Astrocyte of the hippocampus (primary cell): ENCODE measurements around the gene COLEC12.
A peak's percentile ranks its signal among the peaks of the same experiment; 100 is the strongest.

Experiments
- DNase-seq: peaks from one replicate; pipeline ENCODE4 v3.0.0; 2011; ENCODE audit warnings: low read depth, low spot score

The COLEC12 gene

GRCh38 chr18:362311-363290 is 137.9 kb downstream of the COLEC12 start:
- DNase-seq: peak; percentile 62

GRCh38 chr18:361941-362310 is 138.6 kb downstream of the COLEC12 start:
- DNase-seq: peak; percentile 75

- DNase-seq: no peak
Measured at GRCh38 chr18:361100-361732, 139.3 kb downstream of the COLEC12 start.

GRCh38 chr18:360676-361075 is 139.8 kb downstream of the COLEC12 start:
- no peak for DNase-seq

DNA sequence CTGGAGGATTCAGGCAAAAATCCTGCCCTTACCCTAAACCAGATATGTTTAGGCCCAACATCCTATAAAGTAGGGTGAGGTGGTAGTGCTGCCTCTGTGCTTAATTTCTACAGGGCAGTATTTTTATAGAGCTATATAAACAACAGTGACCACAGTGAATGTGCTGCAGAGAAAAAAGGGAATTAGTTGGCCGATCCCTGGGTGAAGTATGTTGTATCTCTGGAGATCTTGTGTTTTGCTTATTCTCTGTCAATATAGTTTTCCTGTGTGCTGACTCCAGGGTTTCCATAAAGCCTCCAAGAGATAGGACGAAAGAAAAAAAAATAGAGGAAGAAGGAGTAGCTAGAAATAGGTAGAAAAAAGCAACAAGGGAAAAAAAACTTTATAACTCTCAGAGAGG is 143.7 kb downstream of the COLEC12 start:
- DNase-seq: no peak

DNA sequence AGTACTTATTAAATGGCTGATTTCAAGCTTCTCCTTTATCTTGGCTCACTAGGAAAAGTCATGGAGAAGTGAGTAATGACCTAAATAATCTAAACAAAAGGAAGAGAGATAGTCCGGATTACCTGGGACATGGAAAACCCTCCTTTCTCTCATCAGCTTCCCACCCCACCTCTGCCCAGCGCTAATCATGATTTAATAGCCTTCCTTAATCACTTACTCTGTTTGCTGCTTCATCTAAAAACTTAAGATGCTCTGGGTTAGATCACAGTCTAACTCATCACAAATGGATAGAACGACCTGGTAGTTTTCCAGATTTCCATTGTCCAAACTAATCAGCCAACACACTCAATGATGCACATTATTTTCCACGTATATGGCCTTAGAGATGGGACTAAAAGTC is 144.8 kb downstream of the COLEC12 start:
- DNase-seq: no peak

DNA sequence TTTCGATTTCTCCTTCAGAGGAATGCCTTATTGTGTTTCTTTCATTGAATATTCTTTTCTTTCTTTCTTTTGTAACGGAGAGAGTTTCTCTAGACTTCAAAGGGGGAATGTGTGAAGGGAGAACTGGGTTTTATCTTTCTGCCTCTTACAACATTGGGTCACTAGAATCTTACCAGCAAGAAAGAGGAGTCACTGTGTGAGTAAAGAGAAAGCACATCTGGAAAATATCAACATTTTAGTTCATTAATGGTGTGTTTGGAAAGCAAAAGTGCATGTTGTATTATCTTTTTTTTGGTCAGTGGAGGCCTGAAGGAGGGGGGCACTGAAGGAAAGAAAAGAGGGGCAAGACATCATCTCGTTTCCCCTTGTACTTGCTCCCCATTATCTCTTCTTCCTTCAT is 146.0 kb downstream of the COLEC12 start:
- DNase-seq: no peak

- no peak for DNase-seq
Measured at GRCh38 chr18:354003-354402, 146.5 kb downstream of the COLEC12 start.

- DNase-seq: no peak
Measured at GRCh38 chr18:352438-352837, 148.1 kb downstream of the COLEC12 start.

DNA sequence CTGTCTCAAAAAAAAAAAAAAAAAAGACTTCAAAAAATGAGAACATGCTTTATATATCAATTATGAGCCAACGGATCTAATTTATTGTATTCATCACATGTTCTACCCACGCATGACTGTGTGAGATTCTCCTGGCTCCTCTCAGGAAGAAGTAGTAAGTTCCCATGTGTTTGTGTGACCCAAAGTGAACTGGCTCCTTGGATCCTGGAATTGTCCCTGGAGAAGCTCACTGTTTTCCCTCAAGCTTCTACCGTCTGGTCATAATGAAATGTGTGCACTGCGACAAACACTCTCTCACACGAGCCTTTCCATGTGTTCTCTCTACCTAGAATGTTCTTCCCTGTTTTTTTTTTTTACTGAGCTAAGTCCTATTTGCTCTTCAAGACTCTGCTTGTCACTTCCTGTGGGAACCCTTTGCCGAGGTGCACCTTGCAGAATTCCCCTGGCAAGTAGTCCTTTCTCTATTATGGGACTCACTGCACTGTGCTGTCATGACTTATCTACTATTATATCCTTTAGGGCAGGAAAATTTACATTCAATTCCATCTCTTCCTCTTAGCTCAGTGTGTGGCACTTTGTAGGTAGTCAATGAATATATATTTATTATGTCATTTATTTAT is 149.4 kb downstream of the COLEC12 start:
- DNase-seq: no peak

DNA sequence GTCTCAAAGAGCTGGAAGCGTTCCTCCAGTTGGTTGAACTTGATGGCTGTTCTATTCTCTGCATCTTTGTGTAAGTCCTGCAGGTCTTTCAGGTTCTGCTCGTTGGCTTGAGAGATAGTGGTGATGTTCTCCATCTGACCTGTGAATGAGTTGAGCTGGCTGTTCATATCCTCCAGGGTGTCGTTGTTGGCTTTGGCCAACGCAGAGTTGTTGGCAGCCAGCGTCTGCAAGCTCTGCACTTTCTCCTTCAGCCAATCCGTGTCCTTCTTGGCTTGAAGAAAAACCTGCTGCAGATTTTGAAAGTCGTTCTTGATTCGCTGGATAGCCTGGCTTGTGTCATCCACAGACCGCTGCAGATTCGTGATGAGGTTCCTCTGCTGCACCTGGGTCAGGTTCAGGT is 153.9 kb downstream of the COLEC12 start:
- no peak for DNase-seq

- DNase-seq: no peak
Measured at GRCh38 chr18:341102-341501, 159.4 kb downstream of the COLEC12 start.

DNA sequence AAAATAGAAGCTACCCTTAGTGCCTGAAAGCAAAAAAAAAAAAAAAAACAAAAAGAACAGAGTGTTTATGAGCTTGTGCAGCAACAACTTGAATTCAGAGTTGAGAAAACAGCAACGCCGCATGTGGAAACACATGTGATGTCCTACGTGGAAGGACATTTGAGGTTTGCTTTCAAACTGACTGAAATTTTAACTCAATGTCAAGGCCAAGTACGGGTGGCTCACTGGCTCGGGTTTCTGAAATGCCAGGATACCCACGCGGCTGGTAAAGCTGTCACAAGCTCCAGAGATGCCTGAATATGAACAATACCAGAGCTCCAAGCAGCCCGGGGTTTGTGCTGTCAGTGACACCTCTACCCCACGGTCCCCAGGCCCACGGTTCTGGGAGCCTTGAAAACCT is 160.5 kb downstream of the COLEC12 start:
- no peak for DNase-seq

DNA sequence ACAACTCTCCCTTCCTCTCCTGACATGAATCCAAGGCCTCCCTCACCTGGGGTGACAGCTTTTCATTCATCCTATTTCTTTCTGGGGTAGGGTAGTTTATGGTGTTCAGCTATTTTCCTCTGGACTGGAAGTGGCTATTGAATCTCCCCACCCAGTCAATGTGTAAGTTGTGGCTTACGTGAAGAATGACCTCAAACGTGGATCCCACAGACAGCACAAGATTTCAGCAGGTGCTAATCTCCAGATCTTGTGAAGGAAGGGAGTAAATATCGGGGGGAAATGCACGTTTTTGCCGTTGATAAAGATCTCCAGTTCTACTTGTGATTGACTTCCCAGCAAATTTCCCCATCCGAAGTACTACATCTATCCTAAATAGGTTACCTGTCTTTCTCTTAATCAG is 161.3 kb downstream of the COLEC12 start:
- no peak for DNase-seq

DNA sequence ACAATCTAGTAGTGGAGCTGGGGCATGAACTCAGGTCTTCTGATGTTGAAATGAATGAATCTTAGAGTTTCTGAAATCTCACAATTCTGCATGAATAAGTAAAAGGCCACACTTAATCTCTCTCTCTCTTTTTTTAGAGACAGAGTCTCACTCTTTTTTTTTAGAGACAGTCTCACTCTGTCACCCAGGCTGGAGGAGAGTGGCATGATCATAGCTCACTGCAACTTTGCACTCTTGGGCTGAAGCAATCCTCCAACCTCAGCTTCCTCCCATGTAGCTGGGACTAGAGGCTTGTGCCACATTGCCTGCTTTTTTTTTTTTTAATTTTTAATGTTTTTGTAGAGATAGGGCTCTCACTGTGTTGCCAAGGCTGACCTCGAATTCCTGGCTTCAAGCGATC is 163.8 kb downstream of the COLEC12 start:
- no peak for DNase-seq

DNA sequence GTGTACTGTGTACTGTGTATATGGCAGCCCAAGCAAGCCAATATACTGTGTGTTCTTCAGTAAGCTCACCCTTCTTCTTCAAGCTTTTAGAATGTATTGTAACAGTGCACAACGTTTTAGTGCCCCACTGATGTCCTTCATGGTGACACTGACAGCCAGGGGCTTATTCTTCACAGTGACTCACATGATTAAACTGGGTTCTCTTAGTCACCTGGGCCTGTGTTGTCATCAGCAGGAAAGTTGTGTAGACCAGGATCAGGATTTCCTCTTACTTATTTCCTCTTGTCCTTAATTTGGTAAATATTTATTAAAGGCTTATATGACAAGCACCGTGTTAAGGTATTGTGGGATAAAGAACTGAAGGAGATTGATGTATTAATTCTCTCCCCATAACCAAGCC is 164.8 kb downstream of the COLEC12 start:
- DNase-seq: no peak

- no peak for DNase-seq
Measured at GRCh38 chr18:334575-335132, 165.8 kb downstream of the COLEC12 start.

DNA sequence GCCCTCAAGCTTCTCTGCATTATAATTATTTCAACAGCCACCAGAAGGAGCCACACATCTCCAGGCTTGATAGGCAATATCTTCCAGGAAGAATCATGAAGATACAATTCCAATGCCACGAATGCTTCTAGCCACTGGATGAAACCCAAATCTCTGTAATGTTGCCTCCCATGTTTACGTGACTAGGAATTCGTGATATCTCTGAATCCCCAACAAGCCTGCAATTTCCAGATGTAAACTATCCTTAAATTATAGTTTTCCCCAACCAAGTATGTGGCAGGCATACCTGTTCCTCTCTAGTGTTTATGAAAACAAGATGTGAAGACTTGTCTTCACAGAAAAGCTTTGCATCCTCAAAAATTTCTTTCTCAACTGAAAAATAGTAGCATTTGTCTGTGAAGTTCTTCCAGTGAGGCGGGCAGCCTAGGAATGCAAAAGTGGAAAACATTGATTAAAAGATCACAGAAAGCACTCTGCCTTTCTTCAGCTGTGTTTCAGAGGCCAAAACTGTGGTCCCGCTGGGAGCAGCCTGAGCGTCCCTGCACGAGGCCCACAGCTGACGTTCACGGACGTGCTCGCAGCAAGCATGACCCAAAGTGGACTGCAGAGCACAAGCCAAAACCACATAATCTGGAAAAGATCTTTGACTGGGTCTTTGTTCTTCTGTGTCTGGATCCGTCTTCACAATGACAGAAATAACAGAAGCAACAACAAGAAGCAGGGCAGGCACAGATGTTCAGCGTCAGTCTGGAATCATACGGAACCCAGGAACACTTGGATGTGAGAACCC is 167.6 kb downstream of the COLEC12 start:
- no peak for DNase-seq

DNA sequence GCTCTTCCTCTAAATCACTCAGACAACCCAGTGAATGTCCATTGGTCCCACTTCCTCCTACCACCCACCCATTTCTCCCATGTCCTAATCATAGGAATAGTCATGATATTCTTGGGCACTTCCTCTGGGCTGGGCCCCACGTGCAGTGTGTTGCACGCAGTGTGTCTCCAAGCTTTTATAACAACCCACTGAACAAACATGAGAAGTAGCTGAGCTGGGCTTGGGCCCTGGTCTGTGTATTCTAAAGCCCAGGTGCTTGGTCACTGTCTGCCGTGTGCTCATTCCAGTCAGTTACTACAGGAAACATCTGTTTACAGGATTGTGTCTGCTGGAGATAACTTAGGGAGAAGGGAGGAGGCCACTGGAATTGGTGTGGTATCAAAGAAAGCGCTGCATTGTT is 168.5 kb downstream of the COLEC12 start:
- no peak for DNase-seq

DNA sequence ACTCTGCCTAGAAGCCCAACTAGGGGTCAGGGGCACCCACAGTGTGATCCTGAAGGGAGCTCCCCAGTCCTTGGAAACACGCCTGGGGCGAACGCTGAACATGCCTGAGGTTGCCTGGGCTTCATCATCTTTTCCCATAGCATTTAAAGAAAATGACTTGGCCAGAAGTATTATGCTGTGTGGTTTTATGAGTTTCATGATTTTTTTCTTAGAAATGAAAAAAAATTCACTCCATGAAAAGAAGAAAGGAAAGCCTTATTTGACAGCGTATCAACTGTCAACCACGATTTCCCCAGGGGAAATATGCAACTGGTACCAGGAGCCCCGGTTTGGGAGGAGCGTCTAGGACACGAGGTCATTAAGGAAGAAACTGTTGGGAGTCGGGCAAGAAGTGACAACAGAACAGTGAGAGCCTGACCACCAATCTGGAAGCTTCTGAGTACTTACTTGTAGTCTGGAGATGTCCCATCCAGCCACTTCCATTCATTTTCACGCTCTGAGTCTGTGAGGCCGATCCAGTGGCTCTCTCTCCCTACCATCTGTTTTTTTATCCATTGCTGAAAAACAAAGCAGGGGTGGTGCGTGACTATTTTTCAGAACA is 169.2 kb downstream of the COLEC12 start:
- peak; percentile 56 for DNase-seq

DNA sequence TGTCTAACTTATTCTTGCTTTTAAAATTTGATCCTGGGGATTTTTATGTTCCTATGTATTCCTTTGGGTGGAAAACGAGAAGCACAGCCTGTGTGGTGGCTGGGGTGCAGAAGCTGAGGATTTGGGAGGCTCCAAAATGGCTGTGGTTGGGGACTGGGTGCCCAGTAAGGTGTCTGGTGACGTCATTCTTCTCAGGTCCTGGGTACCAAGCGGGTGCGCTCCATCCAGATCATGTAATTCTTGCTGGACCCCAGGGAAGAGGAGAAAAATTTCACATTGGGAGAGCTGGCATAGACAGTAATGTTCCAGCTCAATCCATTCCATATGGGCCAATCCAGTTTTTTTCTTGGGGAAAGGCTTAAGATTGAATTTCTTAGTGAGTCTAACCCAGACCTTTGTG is 171.6 kb downstream of the COLEC12 start:
- no peak for DNase-seq
